HG03558 (cell line): ENCODE measurements around the gene CARS1.
A peak's percentile ranks its signal among the peaks of the same experiment; 100 is the strongest.
"Not testable (repeated sequence)": the region's sequence is repeated elsewhere in the genome, so short reads cannot be mapped to it uniquely, and the experiment has no call there.

Experiments
- ATAC-seq: cut with Tn5 transposase; IDR thresholded peaks from one replicate; pipeline ENCODE4 v1.9.1; 2021; ENCODE audit warnings: moderate number of reproducible peaks; ENCODE audit not compliant: unreplicated experiment; ENCODE audit errors: extremely low read depth

The CARS1 gene

DNA sequence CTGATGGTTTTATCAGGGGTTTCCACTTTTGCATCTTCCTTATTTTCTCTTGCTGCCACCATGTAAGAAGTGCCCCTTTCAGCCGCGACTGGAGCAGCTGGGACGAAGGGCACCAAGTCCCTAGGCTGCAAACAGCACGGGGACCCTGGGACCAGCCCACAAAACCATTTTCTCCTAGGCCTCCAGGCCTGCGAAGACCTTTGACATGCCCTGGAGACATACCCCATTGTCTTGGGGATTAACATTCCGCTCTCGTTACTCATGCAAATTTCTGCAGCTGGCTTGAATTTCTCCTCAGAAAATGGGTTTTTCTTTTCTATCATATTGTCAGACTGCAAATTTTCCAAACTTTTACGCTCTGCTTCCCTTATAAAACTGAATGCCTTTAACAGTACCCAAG lies 6.7 kb upstream of the CARS1 start:
- not testable (repeated sequence) for ATAC-seq

DNA sequence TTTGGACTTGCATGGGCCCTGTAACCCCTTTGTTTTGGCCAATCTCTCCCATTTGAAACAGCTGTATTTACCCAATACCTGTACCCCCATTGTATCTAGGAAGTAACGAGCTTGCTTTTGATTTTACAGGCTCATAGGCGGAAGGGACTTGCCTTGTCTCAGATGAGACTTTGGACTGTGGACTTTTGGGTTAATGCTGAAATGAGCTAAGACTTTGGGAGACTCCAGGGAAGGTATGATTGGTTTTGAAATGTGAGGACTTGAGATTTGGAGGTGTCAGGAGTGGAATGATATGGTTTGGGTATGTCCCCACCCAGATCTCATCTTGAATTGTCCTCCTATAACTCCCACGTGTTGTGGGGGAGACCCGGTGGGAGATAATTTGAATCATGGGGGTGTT lies 6.2 kb upstream of the CARS1 start:
- ATAC-seq, result not testable (repeated sequence)

DNA sequence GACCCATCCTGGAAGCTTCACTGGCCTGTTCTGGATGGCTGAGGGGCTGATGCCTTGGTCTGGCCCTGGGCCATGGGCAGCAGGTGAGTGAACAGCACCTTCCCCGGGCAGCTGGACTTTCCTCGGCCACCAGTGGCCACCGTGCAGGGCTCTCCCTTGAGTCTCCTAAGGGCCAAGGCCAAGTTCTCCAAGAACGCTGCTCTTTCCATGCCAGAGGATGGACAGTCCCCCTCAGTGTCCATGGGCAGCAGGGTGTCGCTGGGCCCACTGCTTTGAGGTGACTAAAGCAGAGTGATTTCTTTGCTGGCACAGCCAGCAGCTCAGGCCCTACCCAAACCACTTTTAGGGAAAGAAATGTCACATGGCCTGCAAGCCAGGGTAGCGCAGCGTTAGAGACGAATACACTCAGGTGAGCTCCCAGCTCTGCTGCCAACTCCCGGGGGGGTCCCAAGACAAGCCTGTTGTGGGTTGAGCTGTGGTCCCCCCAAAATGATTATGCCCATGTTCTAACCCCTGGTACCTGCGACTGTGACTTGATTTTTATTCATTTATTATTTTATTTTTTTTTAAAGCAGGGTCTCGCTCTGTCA lies 3.3 kb upstream of the CARS1 start:
- no peak for ATAC-seq

DNA sequence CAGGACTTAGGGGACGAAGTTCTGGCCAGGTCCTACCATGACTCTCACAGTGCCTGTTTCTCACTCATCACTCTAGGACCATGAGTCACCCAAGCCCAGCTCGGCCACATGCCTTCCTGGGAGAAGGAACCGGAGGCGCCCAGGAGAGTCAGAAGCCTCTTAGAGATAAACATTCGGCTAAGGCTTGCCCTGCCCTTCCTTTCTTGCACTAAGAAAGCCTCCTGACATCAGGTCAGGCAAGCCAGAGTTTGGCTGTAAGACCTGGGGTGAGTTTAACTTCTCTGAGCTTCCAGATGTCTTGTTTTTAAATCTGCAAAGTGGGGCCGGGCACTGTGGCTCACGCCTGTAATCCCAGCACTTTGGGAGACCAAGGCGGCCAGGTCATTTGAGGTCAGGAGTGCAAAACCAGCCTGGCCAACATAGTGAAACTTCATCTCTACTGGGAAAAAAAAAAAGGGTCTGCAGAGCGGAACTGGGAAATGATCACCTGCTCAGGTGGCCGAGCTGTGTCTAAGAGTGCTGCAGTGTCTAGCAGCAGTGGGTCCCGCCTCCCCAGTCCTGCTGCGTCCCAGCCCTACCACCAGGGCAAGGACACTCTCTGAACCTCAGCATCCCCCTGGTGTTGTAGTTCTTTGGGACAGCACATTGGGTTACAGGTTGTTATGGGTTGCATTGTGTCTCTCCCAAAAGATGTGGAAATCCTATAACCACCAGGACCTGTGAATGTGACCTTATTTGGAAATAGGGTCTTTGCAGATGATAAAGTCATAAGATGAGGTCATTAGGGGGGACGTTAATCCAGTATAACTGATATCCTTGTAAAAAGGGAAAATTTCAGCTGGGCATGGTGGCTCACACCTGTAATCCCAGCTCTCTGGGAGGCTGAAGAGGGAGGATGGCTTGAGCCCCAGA lies 1.8 kb upstream of the CARS1 start:
- no peak for ATAC-seq

DNA sequence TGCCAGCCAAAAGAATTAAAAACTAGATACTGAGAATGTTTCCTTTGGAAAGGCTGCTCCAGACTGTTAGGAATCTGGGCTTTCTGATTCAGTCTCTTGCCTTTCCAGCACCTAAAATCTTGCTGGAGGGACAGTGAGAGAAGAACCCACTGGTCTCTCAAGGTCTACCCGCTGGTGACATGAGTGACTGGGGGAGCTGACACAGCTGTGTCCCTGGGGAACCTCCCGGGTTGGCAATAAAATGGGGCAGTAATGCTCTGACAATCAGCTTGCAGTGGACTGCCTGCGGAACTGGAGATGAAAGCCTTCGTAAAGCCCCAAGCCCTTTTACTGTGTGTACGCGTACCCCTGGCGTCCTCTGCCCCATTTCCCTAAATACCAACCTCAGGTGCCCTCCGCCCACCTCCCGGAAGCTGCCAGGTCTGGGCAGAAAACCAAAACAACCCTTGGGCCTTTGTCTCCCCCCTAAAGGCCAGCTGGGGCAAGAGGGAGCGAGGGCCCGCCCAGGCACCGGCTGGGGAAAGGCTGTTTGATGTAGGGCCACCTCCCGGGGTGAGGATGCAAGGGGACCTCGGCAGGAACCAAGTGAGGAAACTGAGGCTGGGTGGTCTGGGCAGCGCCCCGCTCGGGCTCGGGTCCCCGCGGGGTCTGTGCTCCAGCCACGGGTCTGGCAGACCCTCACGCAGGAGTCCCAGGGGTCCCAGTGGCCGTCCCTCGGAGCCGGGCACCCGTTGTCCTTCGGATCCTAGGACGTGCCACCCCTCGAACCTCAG lies 741 bp downstream of the CARS1 start:
- no peak for ATAC-seq

DNA sequence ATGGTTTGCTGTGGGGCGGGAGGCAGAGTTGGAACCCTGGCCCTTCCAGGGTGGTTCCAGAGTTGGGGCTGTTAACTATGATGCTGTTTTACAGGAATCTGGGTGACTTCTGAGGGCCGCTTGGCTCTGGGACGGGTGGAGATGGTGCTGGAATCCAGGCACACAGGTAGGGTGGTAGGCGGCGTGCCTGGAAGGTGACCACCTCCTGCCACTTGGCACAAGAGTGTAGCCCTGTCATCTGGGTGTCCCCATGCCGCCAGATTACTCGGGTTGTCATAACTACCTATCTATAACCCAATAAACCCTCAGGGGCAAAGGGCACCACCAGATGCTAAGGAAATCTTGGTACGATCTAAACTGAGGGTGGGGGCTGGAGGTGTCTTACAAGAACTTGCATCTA lies 1.3 kb downstream of the CARS1 start:
- ATAC-seq, result no peak

DNA sequence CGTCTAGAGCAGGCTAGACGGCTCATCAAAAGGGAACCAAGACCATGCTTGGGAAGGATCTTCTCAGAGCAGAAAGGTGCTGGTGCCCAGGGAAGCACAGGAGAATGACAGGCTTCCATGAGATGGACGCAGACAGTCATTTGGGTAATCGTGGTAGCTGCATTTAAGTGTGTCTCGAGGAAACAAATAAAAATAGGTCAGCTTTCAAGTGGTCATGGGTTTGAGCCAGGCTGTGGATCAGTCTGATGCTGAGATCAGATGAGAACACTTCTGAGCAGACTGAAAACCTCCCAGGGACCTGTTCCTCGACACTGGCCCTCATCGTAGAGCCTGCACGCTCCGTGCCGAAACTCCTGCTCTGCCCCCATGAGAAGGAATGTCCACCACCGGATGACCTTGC lies 4.7 kb downstream of the CARS1 start:
- no peak for ATAC-seq

DNA sequence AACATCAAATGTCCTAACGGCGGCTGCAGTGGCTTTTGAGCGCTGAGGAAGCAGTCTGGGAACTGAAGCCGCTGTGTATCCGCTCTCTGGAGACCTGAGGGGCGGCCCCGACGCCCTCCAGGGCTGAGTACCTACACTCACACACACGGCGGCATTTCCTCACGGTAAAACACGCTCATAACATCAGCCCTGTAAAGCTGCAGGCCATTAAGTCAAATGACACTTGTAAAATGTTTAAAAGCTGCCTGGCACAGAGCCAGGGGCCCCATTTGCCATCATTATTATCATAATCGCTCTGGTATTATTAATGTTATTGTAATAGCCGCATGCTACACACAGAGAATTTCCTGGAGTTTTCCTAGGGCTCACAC lies 5.1 kb downstream of the CARS1 start:
- no peak for ATAC-seq

DNA sequence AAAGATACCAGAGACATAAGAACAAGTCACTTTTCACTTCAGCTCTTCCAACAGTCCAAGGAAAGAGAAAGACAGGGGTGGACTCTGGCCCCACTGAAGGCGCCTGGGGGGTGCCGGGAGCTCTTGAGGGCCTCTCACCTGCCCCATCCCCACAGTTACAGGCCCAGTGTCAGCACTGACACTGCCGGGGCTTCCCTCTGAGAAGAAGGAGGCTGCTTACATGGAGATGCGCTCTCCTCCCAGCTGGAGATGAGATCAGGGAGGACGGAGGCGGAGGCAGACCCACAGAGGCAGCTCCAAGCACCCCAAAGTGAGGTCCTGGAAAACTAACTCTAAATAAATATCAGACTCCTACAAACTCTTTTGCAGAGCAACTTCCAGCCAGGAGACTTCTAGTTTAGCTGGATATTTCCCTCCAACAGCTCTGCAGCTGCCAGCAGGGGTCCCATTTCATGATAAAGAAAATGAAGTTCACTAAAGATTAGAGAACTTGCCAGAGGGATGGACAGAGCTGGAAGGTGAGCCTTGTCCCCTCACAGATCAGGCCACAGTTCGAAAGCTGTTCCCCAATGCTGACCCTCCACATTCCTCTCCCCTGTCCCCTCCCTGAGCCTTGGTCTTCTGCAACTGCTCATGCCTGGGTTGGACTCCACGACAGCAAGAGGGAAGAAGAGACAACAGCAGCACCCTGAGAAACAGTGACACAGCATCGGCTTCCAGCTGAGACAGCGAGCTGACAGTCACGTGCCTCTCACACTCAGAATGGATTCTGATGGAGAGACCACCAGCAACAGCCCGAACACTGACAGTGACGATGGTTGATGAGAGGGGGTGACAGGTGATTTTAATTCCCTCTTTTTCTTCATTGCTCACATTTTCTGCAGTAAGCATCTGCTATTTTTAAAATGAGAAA lies 5.8 kb downstream of the CARS1 start:
- ATAC-seq, result no peak

DNA sequence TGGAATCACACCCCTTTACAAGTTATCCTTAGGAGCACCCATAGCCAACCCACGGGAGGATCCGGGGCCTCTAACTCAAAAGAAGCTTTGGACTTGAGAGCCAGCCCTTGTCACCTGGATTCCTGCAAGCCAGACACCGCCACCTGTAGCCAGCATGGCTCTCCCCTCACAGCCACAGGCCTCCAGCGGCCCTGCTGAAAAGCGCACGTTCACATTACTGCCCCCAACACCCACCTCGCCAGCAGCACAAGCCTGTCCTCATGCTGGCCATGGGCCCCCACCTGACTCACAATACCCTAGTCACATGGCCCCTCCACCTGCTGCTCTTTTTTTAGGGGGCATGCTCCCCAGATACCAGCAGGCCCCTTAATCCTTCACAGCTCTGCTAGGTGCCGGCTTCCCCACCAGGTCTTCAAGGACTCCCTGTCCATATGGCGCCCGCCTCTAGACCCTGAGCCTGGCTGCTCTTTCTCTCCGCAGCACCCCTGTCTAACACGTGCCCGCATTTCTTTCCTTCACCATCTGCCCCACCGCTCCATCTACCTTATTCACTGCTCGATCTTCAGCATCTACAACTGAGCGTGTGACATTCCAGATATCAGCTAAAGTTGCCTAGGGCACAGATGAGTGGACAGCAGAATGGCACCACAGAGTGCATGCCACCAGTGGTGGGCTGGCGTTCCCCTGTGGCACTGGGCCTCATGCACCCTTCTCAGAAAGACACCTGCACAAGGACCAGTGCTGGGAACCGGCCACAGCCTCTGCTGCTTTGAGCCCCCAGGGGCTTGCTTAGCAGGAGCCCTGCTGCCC lies 6.6 kb downstream of the CARS1 start:
- no peak for ATAC-seq

DNA sequence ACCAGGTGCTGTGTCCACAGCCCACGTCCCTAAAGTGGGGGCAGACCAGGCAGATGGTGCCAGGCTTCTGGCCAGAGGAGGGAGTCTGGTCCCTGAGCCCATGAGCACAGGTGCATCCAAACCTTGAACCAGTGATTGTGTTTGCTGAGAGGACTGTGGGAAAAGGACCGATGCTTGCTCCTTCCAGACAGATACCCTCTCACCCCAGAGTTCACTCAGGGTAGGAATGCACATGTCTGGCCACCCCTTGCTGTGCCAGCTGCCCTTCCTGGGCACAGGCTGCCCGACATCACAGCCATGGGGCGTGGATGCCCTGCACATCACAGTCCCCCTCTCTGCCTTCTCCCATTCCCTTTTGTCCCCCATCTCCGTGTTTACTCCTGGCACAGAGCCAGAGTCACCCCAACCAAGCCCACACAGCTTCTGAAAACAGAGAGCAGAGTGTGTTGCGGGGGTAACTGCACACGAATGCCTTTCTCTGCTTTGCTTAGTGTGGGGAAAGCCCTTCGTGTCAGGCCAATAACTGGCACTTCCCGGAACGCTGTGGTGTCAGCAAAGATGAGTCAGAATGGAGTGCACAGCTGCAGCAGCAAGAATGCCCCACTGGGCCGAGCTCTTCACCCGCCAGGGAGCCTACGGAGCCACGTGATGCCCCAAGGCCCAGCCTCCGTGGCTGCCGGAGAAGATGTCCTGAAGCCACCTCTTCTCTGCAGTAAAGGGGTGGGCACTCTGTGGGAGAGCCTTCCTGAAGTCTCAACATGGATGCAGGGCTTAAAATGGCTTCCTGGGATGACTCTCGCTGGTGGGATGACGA lies 7.6 kb downstream of the CARS1 start:
- peak; percentile 64 for ATAC-seq

DNA sequence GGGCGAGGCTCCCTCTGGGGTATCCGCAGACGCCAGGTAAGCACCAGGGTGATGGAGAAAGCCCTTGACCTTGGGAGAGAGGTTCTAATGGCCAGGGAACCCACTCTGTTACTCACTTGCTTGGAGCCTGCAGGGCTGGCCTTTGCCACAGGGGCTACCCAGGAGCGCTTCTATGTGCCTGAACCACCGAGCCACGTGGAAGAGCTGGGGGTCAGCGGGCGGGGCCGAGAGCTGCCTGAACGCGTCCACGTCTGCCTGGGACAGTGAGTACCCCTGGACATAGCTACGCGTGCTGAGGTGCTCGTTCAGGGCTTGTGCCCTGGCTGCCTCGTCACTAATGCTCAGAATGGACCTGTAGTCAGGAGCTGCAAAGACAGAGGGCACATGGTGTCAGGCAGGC lies 9.6 kb downstream of the CARS1 start:
- no peak for ATAC-seq

DNA sequence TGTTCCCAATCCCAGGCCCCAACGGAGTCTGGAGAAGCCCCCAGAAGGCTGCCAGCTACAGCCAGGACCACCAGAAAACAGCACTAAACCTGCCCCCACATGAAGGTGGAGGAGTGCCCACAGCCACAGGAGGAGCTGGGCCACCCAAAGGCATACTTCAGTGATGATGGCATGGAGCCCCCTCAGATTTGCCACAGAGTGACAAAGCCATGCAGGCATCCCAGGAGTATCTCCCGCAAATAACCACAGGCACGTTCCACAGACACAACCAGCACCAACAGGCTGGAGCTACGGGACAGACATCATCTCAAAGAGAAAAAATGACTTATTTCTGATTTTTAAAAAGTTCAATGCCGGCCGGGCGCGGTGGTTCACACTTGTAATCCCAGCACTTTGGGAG lies 10.6 kb downstream of the CARS1 start:
- no peak for ATAC-seq

DNA sequence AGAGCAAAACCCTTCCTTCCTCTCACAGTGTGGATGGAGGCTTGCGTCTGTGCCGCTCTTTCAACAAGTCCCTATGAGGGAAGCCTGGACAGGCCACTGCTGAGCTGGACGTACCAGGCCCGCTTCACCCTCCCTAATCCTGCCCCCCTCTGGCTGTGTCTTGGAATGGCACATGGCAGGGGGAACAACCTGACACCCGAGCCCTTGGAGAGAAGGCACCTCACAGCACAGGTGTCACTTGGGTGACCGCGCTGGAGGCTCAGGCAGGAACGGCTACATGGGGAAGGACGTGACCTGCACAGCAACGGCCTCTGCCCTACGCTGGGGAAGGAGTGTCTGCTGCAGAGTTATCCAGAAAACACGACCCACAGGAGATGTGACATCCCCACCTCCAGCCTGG lies 11.0 kb downstream of the CARS1 start:
- no peak for ATAC-seq

DNA sequence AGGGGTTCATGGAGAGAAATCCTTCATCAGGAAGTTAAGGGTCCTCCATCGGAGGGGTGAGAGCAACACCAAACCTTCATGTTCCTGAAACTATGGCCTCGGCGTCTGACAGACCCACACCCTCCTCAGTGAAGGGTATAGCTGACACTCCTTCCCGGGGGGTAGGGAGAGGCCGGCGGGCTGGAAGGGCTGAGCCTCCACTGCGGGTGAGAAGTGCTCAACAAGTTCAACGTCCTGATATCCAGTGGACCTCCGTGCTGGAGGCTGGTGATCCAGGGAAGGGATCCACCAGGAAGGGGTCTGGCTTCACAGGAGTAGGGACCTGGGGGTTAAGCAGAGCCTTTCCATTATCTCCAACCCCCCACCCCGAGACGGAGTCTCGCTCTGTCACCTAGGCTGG lies 12.3 kb downstream of the CARS1 start:
- ATAC-seq, result no peak

DNA sequence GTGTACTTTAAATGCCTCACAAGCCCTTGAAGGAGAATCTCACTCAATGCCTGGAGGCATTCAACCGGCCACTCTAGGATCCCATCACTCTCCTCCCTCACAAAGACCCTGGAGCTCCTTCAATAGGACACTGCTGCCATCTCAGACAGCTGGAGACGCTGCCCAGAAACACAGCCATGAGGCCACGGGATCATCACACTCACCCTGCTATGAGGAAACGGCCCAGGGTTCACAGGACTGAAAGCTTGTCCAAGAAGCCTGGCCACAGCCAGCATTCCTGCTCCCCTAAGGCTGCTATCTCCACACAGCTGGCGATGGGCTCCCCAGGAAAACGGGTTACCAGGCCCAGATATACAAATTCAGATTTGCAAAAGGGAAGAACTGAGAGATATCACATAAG lies 13.2 kb downstream of the CARS1 start:
- no peak for ATAC-seq

DNA sequence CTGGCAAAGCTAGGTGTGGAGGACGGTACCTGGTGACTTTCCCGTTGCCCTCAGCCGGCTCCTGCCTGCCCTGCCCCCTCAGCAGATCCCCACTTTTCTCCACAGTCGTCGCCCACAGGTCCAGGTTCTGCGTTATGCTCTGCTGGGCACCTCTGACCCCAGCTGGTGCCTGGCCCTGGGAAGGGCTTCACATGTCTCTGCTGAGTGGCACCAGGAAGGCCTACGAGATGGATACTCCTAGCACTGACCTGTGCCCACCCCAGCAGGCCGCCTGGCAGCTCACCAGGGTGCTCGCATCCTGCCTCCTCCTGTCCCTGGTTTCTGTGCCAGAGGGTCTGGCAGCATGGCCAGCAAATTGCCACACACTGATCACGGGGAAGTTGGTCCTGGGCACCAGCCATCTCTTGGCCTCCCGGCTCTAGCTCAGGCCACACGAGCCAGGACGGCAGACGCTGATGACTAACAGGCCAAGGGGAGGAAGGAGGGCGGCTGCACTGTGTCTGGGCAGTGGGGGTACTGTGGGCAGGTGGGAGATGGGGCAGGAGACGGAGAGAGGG lies 13.8 kb downstream of the CARS1 start:
- no peak for ATAC-seq
